ENCODE data around the gene ABCC8.

Gene ABCC8

GRCh38 chr11:17476317-17477083 is at the start of gene ABCC8:
TSS of gene ABCC8 (minus strand) at chr11:17476845. CDS start at chr11:17476776, 69 bp downstream.
- in situ Hi-C loops (cut with HindIII; ENCODE audit: low pct_ligation_motif_present, low sequenced_read_pairs), result no loop called here

GRCh38 chr11:17526326-17526725 is 49.7 kb upstream of the ABCC8 start:
- H3K4me3 ChIP-seq (ENCODE audit: low read depth, low read length), result no peak overlapping the region
- in situ Hi-C loops (cut with HindIII; ENCODE audit: low pct_ligation_motif_present, low sequenced_read_pairs), result no loop called here
- H3K27ac ChIP-seq, result no peak overlapping the region
- DNase-seq, result no peak
- TF ChIP-seq CTCF (IDR thresholded peaks at IDR 0.05; ENCODE audit: low read depth, low read length, missing control alignments), result no peak
- H3K36me3 ChIP-seq (replicated peaks), result no peaks in the 10 kb centered on the region
- H3K27me3 ChIP-seq (replicated peaks), result peaks cover 12% of the 10 kb centered on the region

More at GRCh38 chr11:17476317-17477083, at the start of gene ABCC8:
- Histone ChIP-seq H3K27ac (no peak within 1 kb of the TSS), H3K27me3 (replicated peaks) (peaks cover 50% of the 10 kb centered on the region), H3K36me3 (replicated peaks) (no peaks in the 10 kb centered on the region), H3K4me3 (ENCODE audit: low read depth, low read length) (no peak within 1 kb of the TSS)
- DNase-seq, result no peak
- no peak for TF ChIP-seq CTCF (IDR thresholded peaks at IDR 0.05; ENCODE audit: low read depth, low read length, missing control alignments)

GRCh38 chr11:17525570-17525969 is 48.9 kb upstream of the ABCC8 start:
- in situ Hi-C loops (cut with HindIII; ENCODE audit: low pct_ligation_motif_present, low sequenced_read_pairs), result no loop called here
- DNase-seq, result no peak
- Histone ChIP-seq H3K27ac (no peak overlapping the region), H3K36me3 (replicated peaks) (no peaks in the 10 kb centered on the region), H3K4me3 (ENCODE audit: low read depth, low read length) (no peak overlapping the region), H3K27me3 (replicated peaks) (peaks cover 12% of the 10 kb centered on the region)
- no peak for TF ChIP-seq CTCF (IDR thresholded peaks at IDR 0.05; ENCODE audit: low read depth, low read length, missing control alignments)

- no peak for DNase-seq
- Histone ChIP-seq H3K4me3 (ENCODE audit: low read depth, low read length) (no peak overlapping the region), H3K27ac (no peak overlapping the region), H3K27me3 (replicated peaks) (peaks cover 5% of the 10 kb centered on the region), H3K36me3 (replicated peaks) (no peaks in the 10 kb centered on the region)
- TF ChIP-seq CTCF (IDR thresholded peaks at IDR 0.05; ENCODE audit: low read depth, low read length, missing control alignments), result no peak
- in situ Hi-C loops (cut with HindIII; ENCODE audit: low pct_ligation_motif_present, low sequenced_read_pairs), result no loop called here
Measured at GRCh38 chr11:17524221-17524620, 47.6 kb upstream of the ABCC8 start.

GRCh38 chr11:17522655-17523054 is 46.0 kb upstream of the ABCC8 start:
- Histone ChIP-seq H3K27ac (no peak overlapping the region), H3K4me3 (ENCODE audit: low read depth, low read length) (no peak overlapping the region), H3K27me3 (replicated peaks) (no peaks in the 10 kb centered on the region), H3K36me3 (replicated peaks) (no peaks in the 10 kb centered on the region)
- in situ Hi-C loops (cut with HindIII; ENCODE audit: low pct_ligation_motif_present, low sequenced_read_pairs), result no loop called here
- no peak for DNase-seq
- no peak for TF ChIP-seq CTCF (IDR thresholded peaks at IDR 0.05; ENCODE audit: low read depth, low read length, missing control alignments)

All from brain microvascular endothelial cell (primary cell).